HepG2 (cell line): ENCODE data around the gene TAF1A. TPM values are rescaled to one million over a fixed set of nuclear protein-coding genes. Genes with fewer than 3 reads are reported as not detected.

ENCODE experiments used
- ATAC-seq: fragments of 200-7000 bp; cut with Tn5 transposase; 3 replicates; pipeline ENCODE4 v1.9.1; 2020; ENCODE audit warnings: mild to moderate bottlenecking, moderate library complexity
- BruUV-seq: library from RNA; stranded (reverse); fragments of 400-500 nt; replicated peaks from 2 replicates; lab custom pipeline; 2021; lab: Mats Ljungman, UMichigan
- CTCF ChIA-PET: fragments of 300-600 bp; formaldehyde crosslinking; extraction: SDS; loops from one replicate; lab custom pipeline; 2021; ENCODE audit warnings: low total read pairs, inconsistent platforms, low intra/inter-chr PET ratio; lab: Yijun Ruan, JAX
- POLR2A ChIA-PET: fragments of 350-600 bp; sonication (Branson Sonifier 250); formaldehyde crosslinking; loops from one replicate; lab custom pipeline; 2020; ENCODE audit warnings: antibody characterized with exemption, inconsistent platforms; lab: Yijun Ruan, JAX
- DNase-seq: peaks from one replicate; pipeline ENCODE4 v3.0.0-alpha.2; 2015; ENCODE audit warnings: low spot score
- FAIRE-seq: peaks from 3 replicates; lab custom pipeline; 2011; peaks lifted over from hg19 to GRCh38; lab: Jason Lieb, UNC
- H2AFZ ChIP-seq: one replicate; pipeline ENCODE4 v1.6.1; 2011; ENCODE audit warnings: low read length, inconsistent platforms
- H3K27ac ChIP-seq: fragments of 300-600 bp; 3 replicates; pipeline ENCODE4 v1.8.0; 2011; ENCODE audit warnings: mixed run types, mild to moderate bottlenecking, mixed read lengths, low read length, inconsistent platforms; ENCODE audit not compliant: insufficient read depth; ENCODE audit errors: extremely low read length
- H3K27me3 ChIP-seq, 2 experiments: fragments of 200-600 bp in 1 of 2; 2 replicates in 1 of 2; 3 replicates in 1 of 2; pipeline versions ENCODE4 v1.6.0 to v1.8.0; 2011; ENCODE audit warnings: low read length in 2 of 2, mild to moderate bottlenecking in 2 of 2, moderate library complexity in 2 of 2, inconsistent platforms in 1 of 2; ENCODE audit not compliant: insufficient read depth in 2 of 2, control insufficient read depth in 1 of 2
- H3K36me3 ChIP-seq, 2 experiments: fragments of 200-600 bp in 1 of 2; replicated peaks in 1 of 2; 2 replicates in 1 of 2; 3 replicates in 1 of 2; pipeline versions ENCODE4 v1.5.1 to v1.8.0; 2011; ENCODE audit warnings: low read length in 2 of 2, inconsistent platforms in 1 of 2; ENCODE audit not compliant: insufficient read depth in 2 of 2, control insufficient read depth in 1 of 2
- H3K4me1 ChIP-seq: 2 replicates; pipeline ENCODE4 v1.5.1; 2012; ENCODE audit warnings: low read length, inconsistent platforms; ENCODE audit not compliant: insufficient read depth
- H3K4me2 ChIP-seq: 2 replicates; pipeline ENCODE4 v1.6.0; 2011; ENCODE audit warnings: low read depth, low read length, inconsistent platforms
- H3K4me3 ChIP-seq, 3 experiments: fragments of 200-600 bp in 1 of 3; sonication (generic), shearing (Covaris generic) in 1 of 3; replicated peaks in 1 of 3; 2 replicates each; pipeline ENCODE4 v1.5.1; 2011 to 2016; ENCODE audit warnings: low read length in 3 of 3, inconsistent platforms in 2 of 3, low read depth in 2 of 3, mild to moderate bottlenecking in 2 of 3, control low read depth in 1 of 3, mixed read lengths in 1 of 3; ENCODE audit not compliant: insufficient read depth in 1 of 3
- H3K79me2 ChIP-seq: one replicate; pipeline ENCODE4 v1.6.1; 2011; ENCODE audit warnings: low read length, inconsistent platforms; ENCODE audit not compliant: insufficient read depth
- H3K9ac ChIP-seq: 2 replicates; pipeline ENCODE4 v1.6.0; 2011; ENCODE audit warnings: mild to moderate bottlenecking, low read depth, low read length, inconsistent platforms; ENCODE audit not compliant: insufficient read depth
- H3K9me3 ChIP-seq: 2 replicates; pipeline ENCODE4 v1.5.1; 2012; ENCODE audit warnings: mild to moderate bottlenecking, low read length
- H4K20me1 ChIP-seq: 2 replicates; pipeline ENCODE4 v1.6.0; 2011; ENCODE audit warnings: inconsistent platforms, mild to moderate bottlenecking, low read length, moderate library complexity; ENCODE audit not compliant: insufficient read depth
- AKAP8 ChIP-seq: sonication (generic); formaldehyde crosslinking; IDR thresholded peaks from 2 replicates; pipeline ENCODE4 v1.5.1; 2020; ENCODE audit warnings: mild to moderate bottlenecking, missing genetic modification reagents
- CEBPB ChIP-seq: IDR thresholded peaks from 2 replicates; pipeline ENCODE4 v1.6.1; 2011; ENCODE audit warnings: low read depth, low read length, improper control_type of control experiment, borderline replicate concordance
- ELF3 ChIP-seq: IDR thresholded peaks from 2 replicates; pipeline ENCODE4 v1.6.1; 2016; ENCODE audit warnings: missing genetic modification reagents, missing compliant biosample characterization
- EP300 ChIP-seq, 3 experiments: sonication (generic) in 1 of 3; formaldehyde crosslinking in 1 of 3; IDR thresholded peaks; 2 replicates each; pipeline versions ENCODE4 v1.5.1 to v1.6.1; 2011 to 2020; ENCODE audit warnings: low read depth in 2 of 3, low read length in 2 of 3, borderline replicate concordance in 1 of 3, improper control_type of control experiment in 1 of 3, mild to moderate bottlenecking in 1 of 3, missing genetic modification reagents in 1 of 3, moderate library complexity in 1 of 3
- FOSL2 ChIP-seq: sonication (generic); formaldehyde crosslinking; IDR thresholded peaks from 2 replicates; pipeline ENCODE4 v1.4.0; 2020; ENCODE audit warnings: missing genetic modification reagents
- FOXA1 ChIP-seq, 2 experiments: fragments of 450-650 bp in 1 of 2; sonication (generic) in 1 of 2; formaldehyde crosslinking in 1 of 2; IDR thresholded peaks; 2 replicates each; pipeline versions ENCODE4 v1.4.0 to v1.6.1; 2016 to 2020; ENCODE audit warnings: missing genetic modification reagents in 1 of 2
- HMG20A ChIP-seq: IDR thresholded peaks from 2 replicates; pipeline ENCODE4 v1.6.1; 2016; ENCODE audit warnings: borderline replicate concordance
- NR2F6 ChIP-seq, 2 experiments: IDR thresholded peaks; 2 replicates each; pipeline ENCODE4 v1.6.1; 2016; ENCODE audit warnings: antibody characterized with exemption in 1 of 2, mild to moderate bottlenecking in 1 of 2
- SAP130 ChIP-seq: IDR thresholded peaks from 2 replicates; pipeline ENCODE4 v1.6.1; 2016; ENCODE audit warnings: low read depth
- TCF7 ChIP-seq: sonication (generic); IDR thresholded peaks from 2 replicates; pipeline ENCODE4 v1.6.1; 2016; ENCODE audit warnings: antibody characterized with exemption, low read depth
- TP53 ChIP-seq: sonication (generic); formaldehyde crosslinking; conservative IDR thresholded peaks from 2 replicates; pipeline ENCODE4 v1.4.0; 2020; ENCODE audit warnings: missing genetic modification reagents
- ZBTB3 ChIP-seq: sonication (generic); formaldehyde crosslinking; IDR thresholded peaks from 2 replicates; pipeline ENCODE4 v1.4.0; 2020; ENCODE audit warnings: low read depth, mild to moderate bottlenecking, moderate library complexity, missing genetic modification reagents, borderline replicate concordance
- ZNF17 ChIP-seq: sonication (generic); formaldehyde crosslinking; IDR thresholded peaks from 2 replicates; pipeline ENCODE4 v1.5.0; 2020; ENCODE audit warnings: mild to moderate bottlenecking, missing genetic modification reagents
- ZNF44 ChIP-seq: sonication (generic); formaldehyde crosslinking; IDR thresholded peaks from 2 replicates; pipeline ENCODE4 v1.5.1; 2020; ENCODE audit warnings: mild to moderate bottlenecking, missing genetic modification reagents
- ZNF790 ChIP-seq: sonication (generic); formaldehyde crosslinking; IDR thresholded peaks from 2 replicates; pipeline ENCODE4 v1.8.0; 2022; ENCODE audit warnings: missing genetic modification reagents, mild to moderate bottlenecking, borderline replicate concordance
- ZSCAN22 ChIP-seq: sonication (generic); formaldehyde crosslinking; IDR thresholded peaks from 2 replicates; pipeline ENCODE4 v1.4.0; 2020; ENCODE audit warnings: mild to moderate bottlenecking, missing genetic modification reagents
- WGBS: methylation state at CpG from one replicate; pipeline ENCODE4 v1.1.6; 2017; ENCODE audit warnings: low lambda C conversion rate; 5-methylcytosine and 5-hydroxymethylcytosine counted together
- in situ Hi-C: cut with HindIII; loops from 2 replicates; pipeline ENCODE4 v1.10.0; 2017; ENCODE audit warnings: low pct_unique_long_range_greater_than_20kb; ENCODE audit not compliant: extremely low pct_ligation_motif_present
- intact Hi-C: fragments of 100-400 bp; cut with micrococcal nuclease; formaldehyde crosslinking; loops from one replicate; pipeline ENCODE4 v1.10.0; 2022; ENCODE audit not compliant: unreplicated experiment
- polyA plus RNA-seq, 8 experiments: library from polyadenylated mRNA; depleted of rRNA in 3 of 8; stranded (reverse) in 7 of 8; unstranded in 1 of 8; fragments of >200 nt; fragmentation: Illumina TruSeq in 4 of 8; extraction: Trizol in 4 of 8; gene quantifications; 2 replicates each; pipeline versions ENCODE4 v1.2.1 to v1.2.3, GENCODE V29; 2011 to 2016; ENCODE audit warnings: low read depth in 4 of 8, missing spikeins in 1 of 8, mixed read lengths in 1 of 8; ENCODE audit not compliant: insufficient read depth in 1 of 8
- total RNA-seq, 5 experiments: library from RNA; depleted of rRNA; stranded (reverse); fragments of >200 nt; fragmentation: Illumina TruSeq; extraction: Trizol; gene quantifications; 2 replicates each; pipeline ENCODE4 v1.2.3, GENCODE V29; 2016; ENCODE audit warnings: low read depth in 1 of 5
- TF ChIP-seq, protein P1 (sequence below): sonication (generic); formaldehyde crosslinking; IDR thresholded peaks from 2 replicates; pipeline ENCODE4 v1.8.0; 2023; ENCODE audit warnings: mild to moderate bottlenecking, missing genetic modification reagents
- TF ChIP-seq, protein P2 (sequence below): sonication (generic); formaldehyde crosslinking; IDR thresholded peaks from 2 replicates; pipeline ENCODE4 v1.8.1; 2023; ENCODE audit warnings: mild to moderate bottlenecking, moderate library complexity, missing genetic modification reagents
- TF ChIP-seq, protein P3 (sequence below): sonication (generic); formaldehyde crosslinking; IDR thresholded peaks from 2 replicates; pipeline ENCODE4 v1.5.0; 2020; ENCODE audit warnings: missing genetic modification reagents, mild to moderate bottlenecking, borderline replicate concordance

Gene TAF1A
- total and polyA plus RNA-seq, 2 of the 13 experiments (the other 11 are each of a cell fraction or from before 2014, with no cell fraction given): 3.3 to 10.7 TPM

DNA sequence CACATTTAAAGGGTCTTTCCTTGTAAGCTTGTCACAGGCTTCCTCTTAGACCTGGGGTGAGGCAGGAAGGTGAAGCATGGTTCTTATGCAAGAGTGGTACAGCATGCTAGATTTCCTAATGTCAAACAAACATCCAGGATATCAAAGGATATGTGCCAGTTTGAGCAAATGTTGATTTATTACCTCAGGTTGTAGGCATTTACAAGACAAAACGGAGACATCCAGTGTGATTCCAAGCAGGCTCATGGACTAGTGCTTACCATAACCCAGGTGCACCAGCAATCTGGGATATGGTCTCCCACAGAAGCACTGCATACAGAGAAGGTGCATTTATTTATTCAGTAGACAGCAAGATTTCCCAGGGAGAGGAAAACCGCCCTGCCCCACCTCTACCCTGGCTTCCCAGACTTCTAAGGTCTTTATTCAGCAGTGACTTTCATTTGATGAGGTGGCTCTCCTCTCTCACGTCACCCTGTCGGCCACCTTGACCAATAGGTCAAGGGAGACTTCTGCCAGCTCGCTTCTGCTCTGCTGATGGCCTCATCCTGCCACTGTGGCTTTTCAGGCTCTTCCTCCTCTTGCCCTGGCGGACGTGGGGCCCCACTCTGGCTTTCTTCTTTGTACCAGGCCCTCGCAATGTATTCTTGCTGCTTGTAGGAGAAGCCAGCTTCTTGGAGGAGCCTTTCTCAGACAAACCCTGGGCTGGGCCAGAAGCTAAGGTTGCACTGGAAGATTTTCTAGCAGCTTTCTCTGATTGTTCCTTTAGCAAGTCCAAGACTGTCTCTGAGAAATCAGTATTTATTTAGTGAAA is 67.4 kb downstream of the TAF1A start:
- no peaks in the 10 kb centered on the region for H4K20me1 ChIP-seq
- DNase-seq: peak; percentile 54
- intact Hi-C loops: no loop called here
- peaks cover 22% of the 10 kb centered on the region for H3K4me1 ChIP-seq
- H3K79me2 ChIP-seq: no peaks in the 10 kb centered on the region
- H3K27me3 ChIP-seq: no peaks in the 10 kb centered on the region
- H3K4me3 ChIP-seq: peak overlapping the region in 1 of 3 experiments; percentile 15; a peak in 1 of 6 replicates
- no peak overlapping the region for H3K9ac ChIP-seq
- H3K36me3 ChIP-seq: no peaks in the 10 kb centered on the region
- 26% methylated on average over 6 of the region's 8 CpGs for WGBS
- TSS peak; percentile 44 for BruUV-seq
- in situ Hi-C loops: no loop called here
- ATAC-seq: peak; percentile 62
- H3K4me2 ChIP-seq: peak overlapping the region; percentile 56
- ChIA-PET CTCF (no interaction called here), POLR2A (interaction anchor here (1.0 to 1.8 kb wide), 6 partner anchors 24 to 122 kb away, joined by 3 to 9 read pairs (median 4); partner anchors contain the start of gene TAF1A)
- FAIRE-seq: no peak
- H3K9me3 ChIP-seq: no peaks in the 10 kb centered on the region
- H2AFZ ChIP-seq: peak overlapping the region; percentile 65
- no peak overlapping the region for H3K27ac ChIP-seq
- TF ChIP-seq, protein P1, sequence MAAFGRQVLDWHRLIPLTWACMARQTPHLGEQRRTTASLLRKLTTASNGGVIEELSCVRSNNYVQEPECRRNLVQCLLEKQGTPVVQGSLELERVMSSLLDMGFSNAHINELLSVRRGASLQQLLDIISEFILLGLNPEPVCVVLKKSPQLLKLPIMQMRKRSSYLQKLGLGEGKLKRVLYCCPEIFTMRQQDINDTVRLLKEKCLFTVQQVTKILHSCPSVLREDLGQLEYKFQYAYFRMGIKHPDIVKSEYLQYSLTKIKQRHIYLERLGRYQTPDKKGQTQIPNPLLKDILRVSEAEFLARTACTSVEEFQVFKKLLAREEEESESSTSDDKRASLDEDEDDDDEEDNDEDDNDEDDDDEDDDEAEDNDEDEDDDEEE (CRISPR knock-in tag): no peak
- TF ChIP-seq NR2F6 (IDR thresholded peaks at IDR 0.05) (no peak), NR2F6 (CRISPR knock-in tag; IDR thresholded peaks at IDR 0.05) (no peak), ZNF17 (CRISPR knock-in tag) (no peak), ZNF790 (CRISPR knock-in tag) (no peak), AKAP8 (CRISPR knock-in tag) (no peak), FOXA1 (IDR thresholded peaks at IDR 0.05) (no peak), FOXA1 (CRISPR knock-in tag; IDR thresholded peaks at IDR 0.05) (peak; percentile 37; the same call in 1 of the 2 replicates), HMG20A (CRISPR knock-in tag) (0 out of 2 replicates have a peak, but pooled peaks have one; percentile 30), SAP130 (CRISPR knock-in tag) (0 out of 2 replicates have a peak, but pooled peaks have one; percentile 8), ZNF44 (CRISPR knock-in tag) (0 out of 2 replicates have a peak, but pooled peaks have one; percentile 1), ZBTB3 (CRISPR knock-in tag) (no peak), ELF3 (CRISPR knock-in tag) (no peak), CEBPB (peak; percentile 74), TP53 (no peak), ZSCAN22 (CRISPR knock-in tag) (no peak), EP300 (IDR thresholded peaks at IDR 0.05; ENCODE audit: low read depth in 2 of 2, low read length in 2 of 2) (0 out of 4 replicates have a peak, but pooled peaks of 1 of the 2 experiments have one; percentile 25), EP300 (CRISPR knock-in tag; IDR thresholded peaks at IDR 0.05; ENCODE audit: borderline replicate concordance) (no peak), TCF7 (peak; percentile 31; the same call in 1 of the 2 replicates), FOSL2 (CRISPR knock-in tag) (peak; percentile 64)
- TF ChIP-seq, protein P2, sequence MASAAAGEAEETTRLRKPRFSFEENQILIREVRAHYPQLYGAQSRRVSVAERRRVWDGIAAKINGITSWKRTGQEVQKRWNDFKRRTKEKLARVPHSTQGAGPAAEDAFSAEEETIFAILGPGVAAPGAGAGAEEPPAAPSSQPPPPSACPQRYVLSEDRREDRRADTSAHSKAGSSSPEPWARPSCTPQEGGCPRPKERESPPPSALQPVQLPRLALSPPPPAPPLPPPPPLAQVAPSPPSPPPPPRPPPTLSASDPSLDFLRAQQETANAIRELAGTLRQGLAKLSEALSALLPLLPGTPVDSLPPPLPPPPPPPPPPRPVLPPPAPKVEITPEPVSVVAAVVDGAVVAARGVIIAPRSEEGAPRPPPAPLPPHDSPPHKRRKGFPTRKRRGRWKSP (CRISPR knock-in tag): 0 out of 2 replicates have a peak, but pooled peaks have one; percentile 8
- TF ChIP-seq, protein P3, sequence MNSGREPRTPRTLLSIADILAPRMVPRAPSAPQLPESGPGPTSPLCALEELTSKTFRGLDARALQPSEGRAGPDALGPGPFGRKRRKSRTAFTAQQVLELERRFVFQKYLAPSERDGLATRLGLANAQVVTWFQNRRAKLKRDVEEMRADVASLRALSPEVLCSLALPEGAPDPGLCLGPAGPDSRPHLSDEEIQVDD (CRISPR knock-in tag): no peak
